ENCODE results near the gene CEACAM21. TPM values are rescaled to one million over a fixed set of nuclear protein-coding genes. Genes with fewer than 3 reads are reported as not detected.

Gene CEACAM21
- total RNA-seq, 1 donor from 2014 or later, result 19.4 TPM

DNA sequence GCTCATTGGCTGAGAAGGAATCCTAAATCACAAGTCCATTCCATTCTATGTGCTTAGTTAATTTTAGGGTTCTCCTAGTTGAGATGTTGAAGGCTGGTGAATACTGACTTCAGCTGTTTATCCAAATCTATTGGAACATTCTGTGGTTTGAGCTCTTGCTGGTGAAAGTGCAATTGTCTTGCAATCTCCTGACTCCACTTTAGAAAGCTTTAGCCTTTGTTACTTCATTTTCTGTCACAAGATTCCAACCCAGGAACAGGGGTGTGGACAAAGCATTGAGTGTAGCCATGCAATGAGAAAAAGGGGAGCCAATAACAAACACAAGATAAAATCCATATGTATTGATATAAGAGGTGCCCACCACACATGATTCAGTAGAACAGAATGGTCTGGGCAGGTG, 15.0 kb downstream of the CEACAM21 start:
- Mint-ChIP-seq H3K27me3 (ENCODE audit: low read depth) (peaks cover 12% of the 10 kb centered on the region), H3K36me3 (ENCODE audit: low read depth) (no peaks in the 10 kb centered on the region), H3K4me1 (ENCODE audit: low read depth) (peaks cover 8% of the 10 kb centered on the region), H3K27ac (no peak overlapping the region), H3K9me3 (no peaks in the 10 kb centered on the region), H3K4me3 (ENCODE audit: low read depth) (no peak overlapping the region)
- no peak for DNase-seq (ENCODE audit: low spot score)
- intact Hi-C loops (cut with micrococcal nuclease), result no loop called here

DNA sequence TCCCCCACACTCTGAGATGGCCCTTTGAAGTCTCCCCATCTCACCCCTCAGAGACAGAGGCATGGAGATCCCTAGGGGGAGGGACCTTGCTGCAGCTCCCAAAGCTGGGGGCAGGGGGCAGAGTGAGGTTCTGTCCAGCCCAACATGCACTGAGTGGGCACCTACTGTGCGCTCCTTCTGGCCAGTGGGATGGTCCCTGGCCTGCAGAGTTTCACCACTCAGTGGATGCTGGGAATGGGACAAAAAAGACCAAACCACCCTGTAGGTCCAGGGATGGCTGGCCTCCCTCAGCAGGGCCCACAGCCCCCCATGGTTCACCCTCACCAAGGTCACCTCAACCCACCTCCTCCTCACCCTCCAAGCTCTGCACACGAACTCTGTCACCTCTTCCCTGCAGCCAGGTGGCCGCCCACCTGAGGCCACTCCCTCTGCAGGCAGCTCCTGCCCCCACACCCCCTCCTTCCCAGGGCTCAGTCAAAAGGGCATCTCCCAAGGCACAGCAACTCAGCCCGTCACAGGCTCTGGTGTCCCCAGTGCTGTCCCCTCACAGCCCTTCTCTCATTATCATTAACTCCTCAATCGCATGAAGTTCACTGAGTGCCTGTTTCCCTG, 16.1 kb downstream of the CEACAM21 start:
- Mint-ChIP-seq H3K27me3 (ENCODE audit: low read depth) (peaks cover 18% of the 10 kb centered on the region), H3K4me1 (ENCODE audit: low read depth) (peaks cover 8% of the 10 kb centered on the region), H3K4me3 (ENCODE audit: low read depth) (no peak overlapping the region), H3K36me3 (ENCODE audit: low read depth) (no peaks in the 10 kb centered on the region), H3K27ac (no peak overlapping the region), H3K9me3 (no peaks in the 10 kb centered on the region)
- DNase-seq (ENCODE audit: low spot score), result no peak
- intact Hi-C loops (cut with micrococcal nuclease), result no loop called here

DNA sequence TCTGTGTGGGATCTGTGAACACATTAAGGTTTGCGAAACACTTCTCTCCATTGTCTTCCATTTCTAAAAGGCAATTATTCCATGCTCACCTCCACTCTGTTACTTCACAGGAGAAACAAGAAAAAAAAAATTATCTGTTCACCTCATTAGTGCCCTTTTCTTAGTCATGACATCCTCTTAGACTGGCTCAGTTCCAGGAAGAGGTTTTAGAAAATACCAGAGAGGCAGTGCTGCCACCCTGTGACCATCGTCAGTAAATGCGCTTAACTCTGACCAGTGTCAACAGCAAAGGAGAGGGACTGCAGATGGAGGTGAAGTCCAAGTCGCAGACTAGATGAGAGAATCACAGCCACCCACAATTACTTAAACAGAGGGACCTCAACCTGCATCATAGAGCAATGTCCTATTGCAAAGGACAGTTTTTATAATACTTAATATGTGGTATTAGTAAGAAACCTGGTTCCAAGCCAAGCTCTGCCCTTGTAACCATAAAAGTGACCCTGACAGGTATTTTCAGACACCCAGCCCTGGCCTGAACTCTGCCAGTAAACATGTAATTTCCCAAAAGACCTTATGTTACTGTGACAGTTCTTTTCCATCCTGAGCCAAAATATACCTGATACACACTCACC, 19.4 kb downstream of the CEACAM21 start:
- H3K9me3 Mint-ChIP-seq, result no peaks in the 10 kb centered on the region
- H3K27ac Mint-ChIP-seq, result peak overlapping the region; percentile 33
- no peak overlapping the region for H3K4me3 Mint-ChIP-seq (ENCODE audit: low read depth)
- H3K36me3 Mint-ChIP-seq (ENCODE audit: low read depth), result no peaks in the 10 kb centered on the region
- DNase-seq (ENCODE audit: low spot score), result peak; percentile 66
- intact Hi-C loops (cut with micrococcal nuclease), result loop anchor here (1.0 kb wide), 1 partner anchor 57 kb away; no protein-coding TSS in a partner anchor
- H3K27me3 Mint-ChIP-seq (ENCODE audit: low read depth), result peaks cover 25% of the 10 kb centered on the region
- H3K4me1 Mint-ChIP-seq (ENCODE audit: low read depth), result peaks cover 12% of the 10 kb centered on the region

DNA sequence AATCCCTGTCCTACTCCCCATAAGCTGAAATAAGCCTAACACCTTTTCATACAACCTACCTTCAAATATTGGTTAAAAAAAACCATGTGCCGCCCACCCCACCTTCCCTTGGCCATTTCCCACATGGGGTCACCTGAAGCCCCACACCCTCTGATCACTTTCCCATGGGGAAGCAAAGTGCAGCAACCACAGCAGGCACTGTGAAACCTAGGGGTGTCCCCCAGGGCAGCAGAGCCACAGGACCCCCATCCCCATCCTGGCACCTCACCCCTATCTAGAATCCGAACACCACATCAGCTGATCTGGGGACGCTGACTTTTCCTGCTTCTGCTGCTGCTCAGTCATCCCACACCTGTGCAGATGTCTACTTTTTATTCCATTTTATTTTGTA, 19.9 kb downstream of the CEACAM21 start:
- Mint-ChIP-seq H3K4me1 (ENCODE audit: low read depth) (peaks cover 12% of the 10 kb centered on the region), H3K9me3 (no peaks in the 10 kb centered on the region), H3K36me3 (ENCODE audit: low read depth) (no peaks in the 10 kb centered on the region), H3K27ac (no peak overlapping the region), H3K27me3 (ENCODE audit: low read depth) (peaks cover 25% of the 10 kb centered on the region), H3K4me3 (ENCODE audit: low read depth) (no peak overlapping the region)
- DNase-seq (ENCODE audit: low spot score), result no peak
- intact Hi-C loops (cut with micrococcal nuclease), result loop anchor here (1.0 kb wide), 1 partner anchor 58 kb away; no protein-coding TSS in a partner anchor

DNA sequence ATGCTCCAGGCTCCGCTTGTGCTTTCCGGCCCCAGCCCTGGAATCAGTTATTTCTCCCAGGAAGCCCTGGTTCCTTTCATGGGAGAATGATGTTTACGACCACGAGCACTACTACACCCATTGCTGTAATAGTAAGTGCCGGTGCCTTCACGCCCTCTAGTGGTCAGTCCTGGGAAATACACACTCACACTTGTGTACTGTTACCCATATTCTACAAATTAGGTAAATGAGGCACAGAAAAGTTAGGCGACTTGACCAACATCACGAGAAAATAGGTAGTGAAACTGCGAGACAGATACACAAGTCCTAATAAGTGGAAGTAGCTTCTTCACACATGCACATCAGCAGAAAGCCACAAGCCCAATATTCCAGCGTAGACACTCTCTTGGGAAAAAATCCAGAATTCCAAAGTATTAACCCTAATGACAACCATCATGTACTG, 21.7 kb downstream of the CEACAM21 start:
- peaks cover 12% of the 10 kb centered on the region for H3K4me1 Mint-ChIP-seq (ENCODE audit: low read depth)
- intact Hi-C loops (cut with micrococcal nuclease), result loop anchor here (1.0 kb wide), 1 partner anchor 148 kb away; no protein-coding TSS in a partner anchor
- no peaks in the 10 kb centered on the region for H3K9me3 Mint-ChIP-seq
- H3K27me3 Mint-ChIP-seq (ENCODE audit: low read depth), result peaks cover 26% of the 10 kb centered on the region
- no peaks in the 10 kb centered on the region for H3K36me3 Mint-ChIP-seq (ENCODE audit: low read depth)
- peak; percentile 55 for DNase-seq (ENCODE audit: low spot score)
- H3K27ac Mint-ChIP-seq, result no peak overlapping the region
- no peak overlapping the region for H3K4me3 Mint-ChIP-seq (ENCODE audit: low read depth)

DNA sequence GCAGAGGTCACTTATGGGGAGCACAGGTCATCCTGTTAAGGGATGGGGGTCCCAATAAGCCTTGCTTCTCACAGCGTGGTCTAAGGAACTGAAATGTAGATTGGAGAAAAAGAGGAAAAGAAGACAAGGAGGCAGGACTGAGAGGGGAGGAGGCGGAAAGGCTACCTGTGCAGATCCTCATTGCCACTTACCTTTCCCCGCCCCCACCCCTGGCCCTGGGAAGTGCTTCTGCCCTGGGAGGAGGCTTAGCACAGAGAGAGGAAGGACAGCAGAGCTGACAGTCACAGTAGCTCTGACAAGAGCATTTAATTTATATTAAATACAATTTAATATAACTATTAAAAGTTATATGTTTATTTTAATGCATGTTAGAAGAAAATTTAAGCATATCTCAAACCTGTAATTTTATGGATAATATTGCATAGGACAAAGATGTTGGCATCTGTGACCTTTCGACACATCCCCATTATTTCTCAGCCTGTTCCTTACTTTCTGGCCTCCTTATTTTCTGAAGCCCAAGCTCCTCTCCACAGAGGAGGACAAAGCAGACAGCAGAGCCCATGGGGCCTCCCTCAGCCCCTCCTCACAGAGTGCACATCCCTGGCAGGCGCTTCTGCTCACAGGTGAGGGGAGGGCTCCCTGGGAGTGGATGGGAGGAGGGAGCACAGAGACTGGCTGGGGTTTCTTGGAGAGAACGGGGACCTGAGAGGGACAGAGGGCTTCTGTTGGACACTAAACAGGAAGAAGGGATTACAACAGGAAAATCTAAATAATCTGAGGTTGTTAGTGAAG, 23.4 kb downstream of the CEACAM21 start:
- peaks cover 20% of the 10 kb centered on the region for H3K27me3 Mint-ChIP-seq (ENCODE audit: low read depth)
- H3K9me3 Mint-ChIP-seq, result no peaks in the 10 kb centered on the region
- no peak overlapping the region for H3K4me3 Mint-ChIP-seq (ENCODE audit: low read depth)
- peaks cover 12% of the 10 kb centered on the region for H3K4me1 Mint-ChIP-seq (ENCODE audit: low read depth)
- intact Hi-C loops (cut with micrococcal nuclease), result no loop called here
- H3K36me3 Mint-ChIP-seq (ENCODE audit: low read depth), result no peaks in the 10 kb centered on the region
- DNase-seq (ENCODE audit: low spot score), result no peak
- no peak overlapping the region for H3K27ac Mint-ChIP-seq

DNA sequence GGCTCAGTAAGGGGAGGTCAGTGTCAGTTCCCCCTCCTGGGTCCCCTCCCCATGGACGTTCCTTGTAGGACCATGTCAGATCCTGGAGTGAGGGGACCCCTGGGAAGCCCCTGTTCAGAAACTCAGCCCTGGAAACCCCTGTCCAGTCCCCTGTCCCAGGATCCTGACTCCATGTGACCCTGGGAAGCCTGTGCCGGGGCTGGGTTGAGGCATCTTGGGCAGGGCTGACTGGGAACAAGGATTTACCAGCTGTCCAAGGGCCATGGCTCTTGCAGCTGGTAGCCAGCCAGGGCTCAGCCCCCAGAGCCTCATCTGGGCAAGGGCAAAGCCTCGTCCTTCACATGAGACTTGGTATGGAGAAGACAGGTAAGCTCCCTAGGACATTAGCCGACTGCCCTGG, 25.8 kb downstream of the CEACAM21 start:
- peaks cover 12% of the 10 kb centered on the region for H3K27me3 Mint-ChIP-seq (ENCODE audit: low read depth)
- intact Hi-C loops (cut with micrococcal nuclease), result no loop called here
- no peak for DNase-seq (ENCODE audit: low spot score)
- no peaks in the 10 kb centered on the region for H3K9me3 Mint-ChIP-seq
- peaks cover 4% of the 10 kb centered on the region for H3K4me1 Mint-ChIP-seq (ENCODE audit: low read depth)
- no peak overlapping the region for H3K4me3 Mint-ChIP-seq (ENCODE audit: low read depth)
- H3K27ac Mint-ChIP-seq, result no peak overlapping the region
- H3K36me3 Mint-ChIP-seq (ENCODE audit: low read depth), result no peaks in the 10 kb centered on the region

DNA sequence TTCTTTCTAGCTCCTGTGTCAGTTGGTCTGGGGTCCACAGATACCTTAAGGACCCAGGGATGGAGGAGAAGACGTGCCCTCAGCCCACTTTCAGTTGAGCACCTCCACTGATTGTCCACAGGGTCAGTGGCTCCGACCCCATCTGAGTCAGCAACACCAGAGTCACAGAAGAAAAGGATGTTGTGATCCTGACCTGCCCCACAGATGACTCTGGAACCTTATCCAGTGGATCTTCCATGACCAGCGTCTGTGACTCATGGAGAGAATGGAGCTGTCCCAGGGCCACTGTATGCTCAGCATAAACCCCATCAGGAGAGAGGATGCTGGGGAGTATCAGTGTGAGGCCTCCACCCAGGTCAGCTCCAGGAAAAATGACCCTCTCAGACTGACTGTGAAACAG, 28.9 kb downstream of the CEACAM21 start:
- Mint-ChIP-seq H3K27me3 (ENCODE audit: low read depth) (peaks cover 22% of the 10 kb centered on the region), H3K27ac (no peak overlapping the region), H3K36me3 (ENCODE audit: low read depth) (no peaks in the 10 kb centered on the region), H3K4me1 (ENCODE audit: low read depth) (no peaks in the 10 kb centered on the region), H3K9me3 (no peaks in the 10 kb centered on the region), H3K4me3 (ENCODE audit: low read depth) (no peak overlapping the region)
- DNase-seq (ENCODE audit: low spot score), result no peak
- intact Hi-C loops (cut with micrococcal nuclease), result no loop called here

DNA sequence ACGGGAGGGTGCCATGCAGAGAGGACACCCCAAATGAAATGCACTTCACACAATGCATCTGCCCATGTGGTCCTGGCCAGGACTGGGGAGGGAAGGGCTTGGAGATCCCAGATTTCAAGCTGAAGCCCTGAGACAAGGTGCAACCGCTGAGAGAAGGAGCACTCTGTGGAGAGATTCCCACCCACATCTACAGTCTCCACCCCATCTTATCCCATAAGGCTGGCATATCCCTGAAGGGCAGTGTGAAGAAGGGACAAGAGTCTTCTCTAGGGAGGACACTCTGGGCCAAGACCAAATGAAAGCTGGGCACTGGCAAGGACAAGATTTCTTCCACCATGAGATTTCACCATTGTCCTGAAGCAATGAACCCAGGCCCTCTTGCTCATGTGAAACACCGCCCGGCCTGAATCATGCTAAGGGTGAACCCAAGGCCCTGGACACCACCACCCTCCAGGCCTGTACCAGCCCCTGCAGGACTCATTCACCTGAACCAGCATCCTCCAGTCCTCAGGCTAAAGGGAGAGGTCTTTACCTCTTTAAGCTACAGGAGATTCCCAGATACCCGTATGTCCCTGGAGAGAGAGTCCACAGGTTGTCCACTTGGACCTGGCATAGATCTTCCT, 30.4 kb downstream of the CEACAM21 start:
- peaks cover 33% of the 10 kb centered on the region for H3K27me3 Mint-ChIP-seq (ENCODE audit: low read depth)
- H3K27ac Mint-ChIP-seq, result no peak overlapping the region
- intact Hi-C loops (cut with micrococcal nuclease), result no loop called here
- no peaks in the 10 kb centered on the region for H3K4me1 Mint-ChIP-seq (ENCODE audit: low read depth)
- H3K9me3 Mint-ChIP-seq, result no peaks in the 10 kb centered on the region
- DNase-seq (ENCODE audit: low spot score), result no peak
- H3K36me3 Mint-ChIP-seq (ENCODE audit: low read depth), result no peaks in the 10 kb centered on the region
- no peak overlapping the region for H3K4me3 Mint-ChIP-seq (ENCODE audit: low read depth)

DNA sequence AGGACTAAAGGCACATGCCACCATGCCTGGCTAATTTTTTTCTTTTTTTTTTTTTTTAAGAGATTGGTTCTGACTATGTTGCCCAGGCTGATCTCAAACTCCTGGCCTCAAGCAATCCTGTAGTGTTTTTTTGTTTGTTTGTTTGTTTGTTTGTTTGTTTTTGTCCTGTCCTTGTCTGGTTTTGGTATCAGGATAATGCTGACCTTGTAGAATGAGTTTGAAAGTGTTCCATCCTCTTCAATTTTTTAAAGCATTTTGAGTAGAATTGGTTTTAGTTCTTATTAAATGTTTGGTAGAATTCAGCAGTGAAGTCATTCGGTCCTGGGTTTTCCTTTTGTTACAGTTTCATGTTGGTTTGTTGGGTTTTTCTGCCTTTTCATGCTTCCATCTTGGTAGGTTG, 31.7 kb downstream of the CEACAM21 start:
- no peak for DNase-seq (ENCODE audit: low spot score)
- intact Hi-C loops (cut with micrococcal nuclease), result no loop called here
- peaks cover 33% of the 10 kb centered on the region for H3K27me3 Mint-ChIP-seq (ENCODE audit: low read depth)
- H3K36me3 Mint-ChIP-seq (ENCODE audit: low read depth), result no peaks in the 10 kb centered on the region
- no peak overlapping the region for H3K4me3 Mint-ChIP-seq (ENCODE audit: low read depth)
- H3K9me3 Mint-ChIP-seq, result no peaks in the 10 kb centered on the region
- no peak overlapping the region for H3K27ac Mint-ChIP-seq
- no peaks in the 10 kb centered on the region for H3K4me1 Mint-ChIP-seq (ENCODE audit: low read depth)

DNA sequence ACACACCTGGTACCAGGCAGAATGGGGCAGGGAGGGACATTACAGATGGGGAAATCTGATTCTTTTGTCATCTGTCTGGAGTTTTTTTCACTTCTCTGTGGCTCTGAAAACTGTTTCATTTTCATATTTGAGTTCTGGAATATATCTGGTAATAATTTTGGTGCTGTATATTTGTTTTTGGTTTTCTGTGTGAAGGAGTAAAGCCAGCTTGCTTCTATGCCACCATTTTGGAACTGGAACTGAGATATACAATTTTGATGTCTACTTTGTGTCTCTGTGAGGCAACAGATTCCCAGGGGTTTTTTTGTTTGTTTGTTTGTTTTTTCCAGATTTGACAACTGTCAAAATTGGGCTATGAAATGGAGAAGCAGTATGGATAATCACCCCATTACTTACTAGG, 34.8 kb downstream of the CEACAM21 start:
- Mint-ChIP-seq H3K27me3 (ENCODE audit: low read depth) (peaks cover 33% of the 10 kb centered on the region), H3K4me3 (ENCODE audit: low read depth) (no peak overlapping the region), H3K4me1 (ENCODE audit: low read depth) (no peaks in the 10 kb centered on the region), H3K9me3 (no peaks in the 10 kb centered on the region), H3K36me3 (ENCODE audit: low read depth) (no peaks in the 10 kb centered on the region), H3K27ac (no peak overlapping the region)
- intact Hi-C loops (cut with micrococcal nuclease), result no loop called here
- no peak for DNase-seq (ENCODE audit: low spot score)

DNA sequence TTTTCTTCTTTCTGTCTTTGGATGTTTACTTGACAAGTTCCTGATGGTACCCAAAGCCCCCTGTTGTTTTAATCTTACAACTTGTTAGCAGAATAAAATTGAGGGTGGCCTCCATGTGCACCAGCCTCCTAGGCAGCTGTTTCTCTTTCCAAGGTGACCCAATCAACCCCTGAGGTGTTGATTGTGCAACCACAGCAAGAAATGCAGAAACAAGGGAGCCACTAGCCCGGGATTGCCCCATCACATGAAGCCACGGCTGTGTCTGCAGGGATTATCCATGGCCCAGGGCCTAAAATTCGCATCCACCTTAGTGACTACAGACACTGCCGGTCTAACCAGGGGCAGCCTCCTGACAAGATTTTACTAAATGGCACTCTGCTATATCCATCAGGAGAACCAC, 36.5 kb downstream of the CEACAM21 start:
- Mint-ChIP-seq H3K4me1 (ENCODE audit: low read depth) (no peaks in the 10 kb centered on the region), H3K9me3 (no peaks in the 10 kb centered on the region), H3K36me3 (ENCODE audit: low read depth) (no peaks in the 10 kb centered on the region), H3K4me3 (ENCODE audit: low read depth) (no peak overlapping the region), H3K27me3 (ENCODE audit: low read depth) (peaks cover 31% of the 10 kb centered on the region), H3K27ac (no peak overlapping the region)
- intact Hi-C loops (cut with micrococcal nuclease), result no loop called here
- DNase-seq (ENCODE audit: low spot score), result no peak

DNA sequence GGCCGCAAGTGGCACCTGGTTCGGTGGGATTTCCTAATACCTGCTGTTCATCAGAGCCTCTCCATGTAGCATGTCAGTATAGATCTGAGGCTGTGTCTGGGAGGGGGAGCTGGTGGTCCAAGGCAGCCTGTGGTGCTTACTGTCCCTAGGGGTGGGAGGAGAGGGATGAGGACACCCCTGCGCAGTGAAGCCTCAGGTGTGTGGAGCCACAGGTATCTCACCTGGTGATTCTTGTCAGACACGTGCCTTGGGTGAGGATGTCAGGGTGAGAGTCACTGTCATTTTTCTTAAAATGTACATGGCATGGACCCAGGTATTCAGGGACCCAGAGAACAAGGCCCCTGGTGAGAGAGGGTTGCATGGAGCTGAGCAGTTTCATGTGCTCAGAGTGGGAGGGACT, 39.2 kb downstream of the CEACAM21 start:
- intact Hi-C loops (cut with micrococcal nuclease), result no loop called here
- no peaks in the 10 kb centered on the region for H3K36me3 Mint-ChIP-seq (ENCODE audit: low read depth)
- H3K4me1 Mint-ChIP-seq (ENCODE audit: low read depth), result no peaks in the 10 kb centered on the region
- no peaks in the 10 kb centered on the region for H3K9me3 Mint-ChIP-seq
- DNase-seq (ENCODE audit: low spot score), result no peak
- H3K27me3 Mint-ChIP-seq (ENCODE audit: low read depth), result peaks cover 10% of the 10 kb centered on the region
- no peak overlapping the region for H3K27ac Mint-ChIP-seq
- no peak overlapping the region for H3K4me3 Mint-ChIP-seq (ENCODE audit: low read depth)

Data from activated T-helper 2 cell treated with anti-CD3 and anti-CD28 coated beads, Interferon-gamma antibody, Interleukin-2, Interleukin-4, amounts not matched to agents 10 μg/mL and 5 μg/mL and 100 μg/mL, durations not matched to agents 14 hours and 24 hours and 36 hours (primary cell).